Endothelial cell of umbilical vein (primary cell): ENCODE results near the gene OBP2B. TPM values are rescaled to one million over a fixed set of nuclear protein-coding genes. Genes with fewer than 3 reads are reported as not detected.

Experiments
- BruUV-seq: library from RNA; stranded (reverse); fragments of 400-500 nt; replicated peaks from 2 replicates; lab custom pipeline; 2021; lab: Mats Ljungman, UMichigan
- CTCF ChIA-PET: fragments of 300-600, 350-600 bp; sonication (Branson Sonifier 250); formaldehyde crosslinking; loops from one replicate; lab custom pipeline; 2021; ENCODE audit warnings: antibody characterized with exemption, inconsistent platforms; lab: Charles Lee
- POLR2A ChIA-PET: fragments of 300-600, 350-600 bp; sonication (Branson Sonifier 250); formaldehyde crosslinking; loops from one replicate; lab custom pipeline; 2021; ENCODE audit warnings: antibody characterized with exemption, inconsistent platforms; lab: Charles Lee
- DNase-seq: peaks from one replicate; pipeline ENCODE4 v3.0.0-alpha.2; 2011; ENCODE audit warnings: low read depth, low spot score
- FAIRE-seq: peaks from 2 replicates; lab custom pipeline; 2011; peaks lifted over from hg19 to GRCh38; lab: Jason Lieb, UNC
- H2AFZ ChIP-seq: 2 replicates; pipeline ENCODE4 v1.6.0; 2012; ENCODE audit warnings: low read depth, low read length, control low read depth, inconsistent platforms
- H3K27ac ChIP-seq: 2 replicates; pipeline ENCODE4 v1.5.1; 2011; ENCODE audit warnings: low read depth, mild to moderate bottlenecking, control low read depth, low read length, moderate library complexity; ENCODE audit not compliant: insufficient read depth
- H3K27me3 ChIP-seq, 2 experiments: 2 replicates each; pipeline versions ENCODE4 v1.6.0 to v1.6.1; 2011; ENCODE audit warnings: low read length in 2 of 2, mixed read lengths in 1 of 2; ENCODE audit not compliant: control insufficient read depth in 2 of 2, insufficient read depth in 2 of 2
- H3K36me3 ChIP-seq, 2 experiments: 2 replicates in 1 of 2; 3 replicates in 1 of 2; pipeline ENCODE4 v1.5.1; 2011; ENCODE audit warnings: low read length in 2 of 2, mild to moderate bottlenecking in 1 of 2, moderate library complexity in 1 of 2; ENCODE audit not compliant: control insufficient read depth in 2 of 2, insufficient read depth in 2 of 2; ENCODE audit errors: extremely low read depth in 1 of 2
- H3K4me1 ChIP-seq: 3 replicates; pipeline ENCODE4 v1.5.1; 2011; ENCODE audit warnings: mild to moderate bottlenecking, low read length; ENCODE audit not compliant: control insufficient read depth, insufficient read depth; ENCODE audit errors: extremely low read depth
- H3K4me2 ChIP-seq: 2 replicates; pipeline ENCODE4 v1.6.1; 2011; ENCODE audit warnings: low read length, control low read depth, mixed read lengths; ENCODE audit not compliant: insufficient read depth
- H3K4me3 ChIP-seq, 3 experiments: fragments of 200-600 bp in 1 of 3; sonication (generic), shearing (Covaris generic) in 1 of 3; replicated peaks in 1 of 3; 2 replicates each; pipeline ENCODE4 v1.5.1; 2011 to 2016; ENCODE audit warnings: control low read depth in 3 of 3, low read length in 3 of 3, mild to moderate bottlenecking in 2 of 3, inconsistent platforms in 1 of 3, low read depth in 1 of 3, moderate library complexity in 1 of 3; ENCODE audit not compliant: insufficient read depth in 1 of 3
- H3K79me2 ChIP-seq: 2 replicates; pipeline ENCODE4 v1.6.0; 2012; ENCODE audit warnings: low read length, inconsistent platforms; ENCODE audit not compliant: control insufficient read depth, insufficient read depth
- H3K9ac ChIP-seq: replicated peaks from 2 replicates; pipeline ENCODE3; 2011; ENCODE audit warnings: low read length, control low read depth; ENCODE audit not compliant: insufficient read depth; ENCODE audit errors: extremely low read depth
- H3K9me1 ChIP-seq: replicated peaks from 3 replicates; pipeline ENCODE4 v1.6.0; 2011; ENCODE audit warnings: mild to moderate bottlenecking, low read length; ENCODE audit not compliant: control insufficient read depth, insufficient read depth; ENCODE audit errors: extremely low read depth
- H3K9me3 ChIP-seq: replicated peaks from 2 replicates; pipeline ENCODE4 v1.5.1; 2012; ENCODE audit warnings: low read length, inconsistent platforms; ENCODE audit not compliant: control insufficient read depth, insufficient read depth
- H4K20me1 ChIP-seq: replicated peaks from 2 replicates; pipeline ENCODE3; 2011; ENCODE audit warnings: mild to moderate bottlenecking, low read length; ENCODE audit not compliant: control insufficient read depth, insufficient read depth; ENCODE audit errors: extremely low read depth
- CTCF ChIP-seq, 2 donors: IDR thresholded peaks; 1 replicate in 1 of 2; 2 replicates in 1 of 2; pipeline ENCODE4 v1.5.1; 2011; ENCODE audit warnings: low read length in 2 of 2, mild to moderate bottlenecking in 2 of 2, moderate library complexity in 2 of 2, control low read depth in 1 of 2, inconsistent platforms in 1 of 2, low read depth in 1 of 2; ENCODE audit not compliant: insufficient read depth in 1 of 2; ENCODE audit errors: extremely low read depth in 1 of 2
- EZH2 ChIP-seq: IDR thresholded peaks from 2 replicates; pipeline ENCODE4 v1.6.1; 2012; ENCODE audit warnings: borderline replicate concordance, low read depth, mild to moderate bottlenecking, moderate library complexity, low read length, inconsistent platforms; ENCODE audit not compliant: severe bottlenecking
- FOS ChIP-seq: IDR thresholded peaks from 2 replicates; pipeline ENCODE4 v1.6.1; 2011; ENCODE audit warnings: mild to moderate bottlenecking, low read length, moderate library complexity, borderline replicate concordance; ENCODE audit not compliant: insufficient read depth
- GATA2 ChIP-seq: IDR thresholded peaks from 2 replicates; pipeline ENCODE4 v1.7.0; 2011; ENCODE audit warnings: low read depth, mild to moderate bottlenecking, moderate library complexity, mixed read lengths, low read length; ENCODE audit not compliant: insufficient read length, insufficient read depth
- JUN ChIP-seq: IDR thresholded peaks from 2 replicates; pipeline ENCODE4 v1.6.1; 2011; ENCODE audit warnings: borderline replicate concordance, low read depth; ENCODE audit not compliant: insufficient read length, insufficient read depth
- MAX ChIP-seq: IDR thresholded peaks from 2 replicates; pipeline ENCODE4 v1.6.1; 2011; ENCODE audit not compliant: insufficient read depth, insufficient read length
- MYC ChIP-seq: IDR thresholded peaks from one replicate; pipeline ENCODE4 v1.6.1; 2011; ENCODE audit warnings: mild to moderate bottlenecking, low read depth, low read length
- POLR2A ChIP-seq: IDR thresholded peaks from 2 replicates; pipeline ENCODE4 v1.6.1; 2012; ENCODE audit warnings: low read depth, mild to moderate bottlenecking, control low read depth, low read length
- POLR2AphosphoS5 ChIP-seq: IDR thresholded peaks from 2 replicates; pipeline ENCODE4 v1.6.1; 2012; ENCODE audit warnings: low read depth, mild to moderate bottlenecking, control low read depth, low read length, moderate library complexity; ENCODE audit not compliant: insufficient read depth
- dilution Hi-C: fragments of 300-500 bp; cut with MboI; formaldehyde crosslinking; loops from one replicate; pipeline ENCODE4 v1.15.0; 2019; ENCODE audit warnings: low sequenced_read_pairs; ENCODE audit not compliant: extremely low pct_ligation_motif_present
- intact Hi-C: fragments of 100-400 bp; cut with micrococcal nuclease; formaldehyde crosslinking; loops from one replicate; pipeline ENCODE4 v1.10.0; 2022
- polyA plus RNA-seq, 4 experiments: library from polyadenylated mRNA; depleted of rRNA in 3 of 4; stranded (reverse) in 3 of 4; unstranded in 1 of 4; fragments of >200 nt; gene quantifications; 2 replicates each; pipeline versions ENCODE4 v1.2.1 to v1.2.3, GENCODE V29; 2011 to 2012; ENCODE audit warnings: missing spikeins in 1 of 4
- total RNA-seq: library from RNA; stranded (reverse); gene quantifications from 2 replicates; pipeline ENCODE4 v1.2.3, GENCODE V29; 2021

The OBP2B gene
- total and polyA plus RNA-seq, 2 donors (not counting 3 experiments of a cell fraction or from before 2014, with no cell fraction given), result not detected

- ChIA-PET CTCF (interaction anchor here (0.7 to 3.9 kb wide), 30 partner anchors 7 to 539 kb away, joined by 3 to 142 read pairs (median 8); partner anchors contain the start of genes GTF3C5, SLC2A6 and SURF6), POLR2A (no interaction called here)
- Histone ChIP-seq H3K27me3 (peaks cover 5 to 9% of the 10 kb centered on the region in 2 experiments), H3K4me3 (no peak overlapping the region), H2AFZ (no peak overlapping the region), H3K4me1 (no peaks in the 10 kb centered on the region), H3K27ac (no peak overlapping the region), H4K20me1 (no peaks in the 10 kb centered on the region), H3K4me2 (no peak overlapping the region), H3K79me2 (no peaks in the 10 kb centered on the region), H3K9me1 (no peaks in the 10 kb centered on the region), H3K36me3 (no peaks in the 10 kb centered on the region), H3K9ac (no peak overlapping the region), H3K9me3 (no peaks in the 10 kb centered on the region)
- intact Hi-C loops (loop anchor here (1.0 to 5.0 kb wide), 3 partner anchors 53 to 300 kb away; partner anchors contain the start of genes MED22 and RPL7A), dilution Hi-C loops (no loop called here)
- FAIRE-seq, result no peak
- no TSS peak for BruUV-seq
- DNase-seq, result no peak
- no peak for TF ChIP-seq FOS
- no peak for TF ChIP-seq JUN
- no peak for TF ChIP-seq MAX
- TF ChIP-seq CTCF (IDR thresholded peaks at IDR 0.05; ENCODE audit: extremely low read depth in 1 of 2, insufficient read depth in 1 of 2, low read depth in 1 of 2, low read length in 2 of 2), result no peak
- no peak for TF ChIP-seq POLR2A
- TF ChIP-seq POLR2AphosphoS5, result no peak
- TF ChIP-seq GATA2, result no peak
- no peak for TF ChIP-seq EZH2
- TF ChIP-seq MYC, result no peak
These were observed 22.3 kb downstream of the OBP2B start for GRCh38 chr9:133186736-133187135.
